B cell (primary cell): ENCODE results near the gene FADS2.

ENCODE experiments used
- CTCF ChIP-seq: fragments of 200-600 bp; IDR thresholded peaks from one replicate; pipeline ENCODE4 v1.8.0; 2022; ENCODE audit warnings: antibody characterized with exemption, mild to moderate bottlenecking
- EZH2 ChIP-seq: IDR thresholded peaks from 2 replicates; pipeline ENCODE4 v1.6.1; 2012; ENCODE audit warnings: borderline replicate concordance, low read depth, mild to moderate bottlenecking, moderate library complexity, low read length; ENCODE audit not compliant: insufficient read depth, poor library complexity, severe bottlenecking

- TF ChIP-seq CTCF (no peak), EZH2 (no peak)
These were observed 35.5 kb downstream of the FADS2 start for GRCh38 chr11:61863548-61864081.
